Bronchial epithelial cell (primary cell): ENCODE data around the gene TRIM71. TPM values are rescaled to one million over a fixed set of nuclear protein-coding genes. Genes with fewer than 3 reads are reported as not detected.
A peak's percentile ranks its signal among the peaks of the same experiment; 100 is the strongest.

Source experiments
- DNase-seq: peaks from one replicate; pipeline ENCODE4 v3.0.0-alpha.2; 2010; ENCODE audit warnings: low read depth
- FAIRE-seq: peaks from 2 replicates; lab custom pipeline; 2011; peaks lifted over from hg19 to GRCh38; lab: Jason Lieb, UNC
- H3K27me3 ChIP-seq: 2 replicates; pipeline ENCODE4 v1.5.1; 2011; ENCODE audit warnings: low read length; ENCODE audit not compliant: control insufficient read depth, insufficient read depth
- H3K36me3 ChIP-seq: 2 replicates; pipeline ENCODE4 v1.5.1; 2011; ENCODE audit warnings: low read length; ENCODE audit not compliant: control insufficient read depth, insufficient read depth
- H3K4me3 ChIP-seq: 2 replicates; pipeline ENCODE4 v1.5.1; 2011; ENCODE audit warnings: mild to moderate bottlenecking, low read depth, low read length, control low read depth
- CTCF ChIP-seq: IDR thresholded peaks from 2 replicates; pipeline ENCODE4 v1.5.1; 2011; ENCODE audit warnings: mild to moderate bottlenecking, moderate library complexity, low read length, control low read depth, inconsistent platforms; ENCODE audit not compliant: insufficient read depth, severe bottlenecking
- total RNA-seq: library from RNA; depleted of rRNA; stranded (reverse); fragments of >200 nt; gene quantifications from 2 replicates; pipeline ENCODE4 v1.2.1, GENCODE V29; 2014

TRIM71 gene
- total RNA-seq, 1 donor from 2014 or later = not detected

- H3K36me3 ChIP-seq = no peaks in the 10 kb centered on the region
Measured at GRCh38 chr3:32860499-32860898, 42.7 kb downstream of the TRIM71 start.

GRCh38 chr3:32861681-32862080 is 43.9 kb downstream of the TRIM71 start:
- DNase-seq (no peak), FAIRE-seq (no peak)
- Histone ChIP-seq H3K36me3 (no peaks in the 10 kb centered on the region), H3K27me3 (no peaks in the 10 kb centered on the region), H3K4me3 (no peak overlapping the region)
- TF ChIP-seq CTCF = no peak

More at GRCh38 chr3:32860499-32860898, 42.7 kb downstream of the TRIM71 start:
- Histone ChIP-seq H3K4me3 (no peak overlapping the region), H3K27me3 (no peaks in the 10 kb centered on the region)
- TF ChIP-seq CTCF = no peak
- FAIRE-seq (no peak), DNase-seq (no peak)

- Histone ChIP-seq H3K36me3 (no peaks in the 10 kb centered on the region), H3K27me3 (no peaks in the 10 kb centered on the region), H3K4me3 (no peak overlapping the region)
- TF ChIP-seq CTCF = no peak
- no peak for FAIRE-seq
- no peak for DNase-seq
Measured at GRCh38 chr3:32862247-32862935, 44.6 kb downstream of the TRIM71 start.

- FAIRE-seq (no peak), DNase-seq (no peak)
- no peak for TF ChIP-seq CTCF
- Histone ChIP-seq H3K36me3 (no peaks in the 10 kb centered on the region), H3K27me3 (no peaks in the 10 kb centered on the region), H3K4me3 (no peak overlapping the region)
Measured at GRCh38 chr3:32862936-32863487, 45.2 kb downstream of the TRIM71 start.

GRCh38 chr3:32865383-32865782 is 47.6 kb downstream of the TRIM71 start:
- Histone ChIP-seq H3K36me3 (no peaks in the 10 kb centered on the region), H3K4me3 (no peak overlapping the region), H3K27me3 (no peaks in the 10 kb centered on the region)
- TF ChIP-seq CTCF = no peak
- DNase-seq (peak; percentile 33), FAIRE-seq (no peak)
